ENCODE data around the gene PACRG. TPM values are rescaled to one million over a fixed set of nuclear protein-coding genes. Genes with fewer than 3 reads are reported as not detected.

The PACRG gene
- total RNA-seq, 3 donors from 2014 or later: 0.64 to 6.4 (median 4.6) TPM

DNA sequence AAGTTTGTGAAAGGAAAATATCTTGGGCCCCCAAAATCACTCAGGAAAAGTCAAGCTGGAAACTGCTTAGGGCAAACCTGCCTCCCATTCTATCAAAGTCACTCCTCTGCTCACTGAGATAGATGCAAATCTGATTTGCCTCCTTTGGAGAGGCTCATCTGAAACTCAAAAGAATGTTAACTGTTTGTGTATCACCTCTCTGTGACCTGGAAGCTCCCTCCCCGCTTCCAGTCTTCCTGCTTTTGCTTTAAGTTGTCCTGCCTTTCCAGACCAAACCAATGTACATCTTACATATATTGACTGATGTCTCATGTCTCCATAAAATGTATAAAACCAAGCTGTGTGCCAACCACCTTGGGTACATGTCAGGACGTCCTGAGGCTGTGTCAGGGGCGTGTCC lies 355.4 kb downstream of the PACRG start:
- H3K4me1 ChIP-seq: no peaks in the 10 kb centered on the region
- no peaks in the 10 kb centered on the region for H3K9me3 ChIP-seq
- no peak for DNase-seq (ENCODE audit: low spot score in 2 of 2)
- intact Hi-C loops (cut with DNase I; ENCODE audit: low total_unique reads): no loop called here
- TF ChIP-seq POLR2AphosphoS5 (IDR thresholded peaks at IDR 0.05): no peak
- TF ChIP-seq, protein P1, sequence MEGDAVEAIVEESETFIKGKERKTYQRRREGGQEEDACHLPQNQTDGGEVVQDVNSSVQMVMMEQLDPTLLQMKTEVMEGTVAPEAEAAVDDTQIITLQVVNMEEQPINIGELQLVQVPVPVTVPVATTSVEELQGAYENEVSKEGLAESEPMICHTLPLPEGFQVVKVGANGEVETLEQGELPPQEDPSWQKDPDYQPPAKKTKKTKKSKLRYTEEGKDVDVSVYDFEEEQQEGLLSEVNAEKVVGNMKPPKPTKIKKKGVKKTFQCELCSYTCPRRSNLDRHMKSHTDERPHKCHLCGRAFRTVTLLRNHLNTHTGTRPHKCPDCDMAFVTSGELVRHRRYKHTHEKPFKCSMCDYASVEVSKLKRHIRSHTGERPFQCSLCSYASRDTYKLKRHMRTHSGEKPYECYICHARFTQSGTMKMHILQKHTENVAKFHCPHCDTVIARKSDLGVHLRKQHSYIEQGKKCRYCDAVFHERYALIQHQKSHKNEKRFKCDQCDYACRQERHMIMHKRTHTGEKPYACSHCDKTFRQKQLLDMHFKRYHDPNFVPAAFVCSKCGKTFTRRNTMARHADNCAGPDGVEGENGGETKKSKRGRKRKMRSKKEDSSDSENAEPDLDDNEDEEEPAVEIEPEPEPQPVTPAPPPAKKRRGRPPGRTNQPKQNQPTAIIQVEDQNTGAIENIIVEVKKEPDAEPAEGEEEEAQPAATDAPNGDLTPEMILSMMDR (IDR thresholded peaks at IDR 0.05): no peak
- no peak for TF ChIP-seq POLR2A (IDR thresholded peaks at IDR 0.05)
- no peak overlapping the region for H3K27ac ChIP-seq
- H3K36me3 ChIP-seq: no peaks in the 10 kb centered on the region
- no peak overlapping the region for H3K4me3 ChIP-seq
- no peaks in the 10 kb centered on the region for H3K27me3 ChIP-seq

DNA sequence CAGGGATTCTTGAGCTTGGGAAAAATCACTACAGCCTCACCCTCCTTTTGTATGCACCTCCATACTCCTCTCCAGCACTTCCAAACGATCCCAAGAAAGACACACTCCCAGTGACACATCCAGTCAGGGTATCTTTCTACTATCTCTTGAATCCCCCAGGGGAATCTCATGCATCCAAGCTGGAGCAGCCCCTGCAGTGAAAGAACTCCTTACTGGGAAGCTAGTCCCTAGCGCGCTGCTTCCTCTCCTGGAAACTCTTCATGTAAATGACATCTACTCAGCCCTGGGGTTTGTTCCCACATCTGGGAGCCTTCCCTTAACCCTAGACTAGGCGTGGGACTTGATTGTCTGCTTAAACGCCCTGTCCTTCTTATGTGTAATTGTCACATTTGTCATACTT lies 357.7 kb downstream of the PACRG start:
- Histone ChIP-seq H3K27ac (no peak overlapping the region), H3K4me3 (no peak overlapping the region), H3K4me1 (no peaks in the 10 kb centered on the region), H3K36me3 (no peaks in the 10 kb centered on the region), H3K27me3 (no peaks in the 10 kb centered on the region), H3K9me3 (no peaks in the 10 kb centered on the region)
- DNase-seq (ENCODE audit: low spot score in 2 of 2): no peak
- intact Hi-C loops (cut with DNase I; ENCODE audit: low total_unique reads): no loop called here
- TF ChIP-seq, protein P1 (IDR thresholded peaks at IDR 0.05): no peak
- no peak for TF ChIP-seq POLR2A (IDR thresholded peaks at IDR 0.05)
- TF ChIP-seq POLR2AphosphoS5 (IDR thresholded peaks at IDR 0.05): no peak

DNA sequence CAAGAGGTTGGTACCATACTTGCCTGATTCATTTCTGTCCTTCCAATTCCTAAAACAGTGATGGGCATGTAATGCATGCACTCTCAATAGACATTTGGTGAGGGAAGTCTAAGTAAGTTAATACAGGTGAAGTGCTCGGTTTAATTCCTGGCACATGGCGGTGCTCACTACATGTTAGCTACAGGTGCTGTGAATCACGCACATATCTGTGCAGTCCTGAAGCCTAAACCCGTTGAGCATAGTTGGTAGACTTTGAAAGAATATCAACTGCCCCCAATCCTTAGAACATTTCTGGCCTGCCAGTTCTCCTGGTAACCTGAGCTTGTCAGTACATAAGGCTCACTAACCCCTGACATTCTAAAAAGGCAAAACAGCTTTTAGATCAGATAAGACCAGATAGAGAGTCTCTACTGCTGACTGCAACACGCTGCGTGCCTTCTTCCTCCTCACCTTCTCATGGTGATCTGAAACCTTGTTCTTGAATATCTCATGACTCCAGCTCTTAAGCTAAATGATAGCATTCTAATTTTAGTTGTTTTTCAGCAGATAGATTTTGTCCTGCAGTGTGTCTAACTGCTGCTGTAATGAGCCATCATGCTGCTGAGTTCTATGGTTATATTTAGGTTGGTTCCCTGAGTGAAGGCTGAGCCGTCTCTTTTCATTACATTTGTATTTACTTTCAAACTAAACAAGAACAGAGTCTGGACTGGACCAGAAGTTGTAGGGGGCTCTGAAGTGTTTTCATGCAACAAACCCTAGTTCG lies 358.3 kb downstream of the PACRG start:
- TF ChIP-seq, protein P1 (IDR thresholded peaks at IDR 0.05): no peak
- TF ChIP-seq POLR2AphosphoS5 (IDR thresholded peaks at IDR 0.05) (no peak), POLR2A (IDR thresholded peaks at IDR 0.05) (no peak)
- no peaks in the 10 kb centered on the region for H3K4me1 ChIP-seq
- no peaks in the 10 kb centered on the region for H3K36me3 ChIP-seq
- intact Hi-C loops (cut with DNase I; ENCODE audit: low total_unique reads): no loop called here
- no peaks in the 10 kb centered on the region for H3K9me3 ChIP-seq
- no peak for DNase-seq (ENCODE audit: low spot score in 2 of 2)
- H3K27ac ChIP-seq: no peak overlapping the region
- no peak overlapping the region for H3K4me3 ChIP-seq
- no peaks in the 10 kb centered on the region for H3K27me3 ChIP-seq

DNA sequence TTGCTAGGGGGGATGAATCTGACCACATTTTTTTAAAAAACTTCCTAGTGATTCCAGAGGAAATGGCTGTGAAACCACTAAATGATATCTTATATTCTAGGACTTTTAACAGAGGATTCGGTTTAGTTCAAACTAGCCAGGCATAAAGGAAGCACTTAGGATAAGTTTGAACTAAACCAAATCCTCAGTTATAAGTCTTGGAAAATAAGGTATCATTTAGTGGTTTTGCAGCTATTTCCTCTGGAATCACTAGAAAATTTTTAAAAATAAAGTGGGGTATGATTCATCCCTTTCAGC lies 358.8 kb downstream of the PACRG start:
- Histone ChIP-seq H3K4me3 (no peak overlapping the region), H3K36me3 (no peaks in the 10 kb centered on the region), H3K27me3 (no peaks in the 10 kb centered on the region), H3K4me1 (no peaks in the 10 kb centered on the region), H3K9me3 (no peaks in the 10 kb centered on the region), H3K27ac (no peak overlapping the region)
- intact Hi-C loops (cut with DNase I; ENCODE audit: low total_unique reads): no loop called here
- no peak for DNase-seq (ENCODE audit: low spot score in 2 of 2)
- no peak for TF ChIP-seq POLR2A (IDR thresholded peaks at IDR 0.05)
- no peak for TF ChIP-seq POLR2AphosphoS5 (IDR thresholded peaks at IDR 0.05)
- TF ChIP-seq, protein P1 (IDR thresholded peaks at IDR 0.05): no peak

DNA sequence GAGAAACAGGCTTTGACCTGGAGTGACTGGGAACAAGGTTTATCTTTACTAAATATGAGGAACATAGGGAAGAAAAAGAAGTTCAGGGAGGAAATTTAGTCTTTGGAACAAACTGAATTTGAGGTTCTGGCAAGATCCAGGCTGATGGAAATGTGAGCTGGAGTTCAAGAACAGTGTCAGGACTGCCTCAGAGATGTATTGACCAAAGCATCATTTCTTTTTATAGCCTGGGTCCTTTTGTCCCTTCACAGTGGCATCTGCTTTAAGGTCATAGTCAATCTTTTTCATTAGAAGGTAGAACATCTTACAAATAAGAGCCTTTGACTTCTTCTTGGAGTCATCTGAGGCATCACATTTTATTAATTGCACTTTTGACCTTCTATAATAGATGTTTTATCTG lies 360.2 kb downstream of the PACRG start:
- Histone ChIP-seq H3K27ac (no peak overlapping the region), H3K36me3 (no peaks in the 10 kb centered on the region)
- intact Hi-C loops (cut with DNase I; ENCODE audit: low total_unique reads): no loop called here

More for the DNA sequence above, 360.2 kb downstream of the PACRG start:
- Histone ChIP-seq H3K9me3 (no peaks in the 10 kb centered on the region), H3K4me1 (no peaks in the 10 kb centered on the region), H3K4me3 (no peak overlapping the region), H3K27me3 (no peaks in the 10 kb centered on the region)
- no peak for DNase-seq (ENCODE audit: low spot score in 2 of 2)
- TF ChIP-seq POLR2A (IDR thresholded peaks at IDR 0.05): no peak
- TF ChIP-seq, protein P1 (IDR thresholded peaks at IDR 0.05): no peak
- no peak for TF ChIP-seq POLR2AphosphoS5 (IDR thresholded peaks at IDR 0.05)
